Panc1 (cell line): Measurements from ENCODE around the gene EIF4G3. TPM values are rescaled to one million over a fixed set of nuclear protein-coding genes. Genes with fewer than 3 reads are reported as not detected.

Experiments used
- ATAC-seq: fragments of 200-7000 bp; cut with Tn5 transposase; 2 replicates; pipeline ENCODE4 v1.9.1; 2020; ENCODE audit warnings: mild to moderate bottlenecking, moderate library complexity
- BruUV-seq: library from RNA; stranded (reverse); fragments of 400-500 nt; replicated peaks from 2 replicates; lab custom pipeline; 2021; lab: Mats Ljungman, UMichigan
- CTCF ChIA-PET: fragments of 300-600 bp; sonication (Branson Sonifier 250); formaldehyde crosslinking; loops from one replicate; lab custom pipeline; 2022; ENCODE audit warnings: antibody characterized with exemption; lab: Charles Lee
- POLR2A ChIA-PET: fragments of 300-600 bp; sonication (Branson Sonifier 250); formaldehyde crosslinking; loops from one replicate; lab custom pipeline; 2022; ENCODE audit warnings: antibody characterized with exemption; lab: Charles Lee
- DNase-seq: peaks from one replicate; pipeline ENCODE4 v3.0.0-alpha.2; 2010; ENCODE audit warnings: low read depth, low spot score
- H3K27ac ChIP-seq: 2 replicates; pipeline ENCODE4 v1.5.1; 2011; ENCODE audit warnings: mild to moderate bottlenecking, low read length, inconsistent platforms
- H3K27me3 ChIP-seq: fragments of 200-500 bp; sonication (Bioruptor generic); 2 replicates; pipeline ENCODE4 v1.6.0; 2014; ENCODE audit warnings: low read length, inconsistent platforms; ENCODE audit not compliant: control insufficient read depth, insufficient read depth
- H3K36me3 ChIP-seq: fragments of 200-500 bp; sonication (Bioruptor generic); 2 replicates; pipeline ENCODE4 v1.5.1; 2014; ENCODE audit warnings: inconsistent platforms, mild to moderate bottlenecking, low read length, moderate library complexity; ENCODE audit not compliant: control insufficient read depth, insufficient read depth
- H3K4me1 ChIP-seq: 2 replicates; pipeline ENCODE4 v1.5.1; 2011; ENCODE audit warnings: inconsistent platforms, mild to moderate bottlenecking, low read length, moderate library complexity; ENCODE audit not compliant: control insufficient read depth, insufficient read depth
- H3K4me3 ChIP-seq, 2 experiments: 2 replicates each; pipeline ENCODE4 v1.5.1; 2011 to 2012; ENCODE audit warnings: low read depth in 2 of 2, low read length in 2 of 2, mild to moderate bottlenecking in 2 of 2, inconsistent platforms in 1 of 2, moderate library complexity in 1 of 2
- H3K9me3 ChIP-seq: fragments of 200-500 bp; sonication (Bioruptor generic); 2 replicates; pipeline ENCODE4 v1.5.1; 2014; ENCODE audit warnings: low read depth, mild to moderate bottlenecking, inconsistent platforms, low read length, moderate library complexity; ENCODE audit not compliant: control insufficient read depth, insufficient read depth
- POLR2AphosphoS5 ChIP-seq: IDR thresholded peaks from 2 replicates; pipeline ENCODE4 v1.6.1; 2012; ENCODE audit warnings: mild to moderate bottlenecking, low read depth, low read length, moderate library complexity
- SIN3A ChIP-seq: IDR thresholded peaks from 2 replicates; pipeline ENCODE4 v1.6.1; 2012; ENCODE audit warnings: low read depth, mild to moderate bottlenecking, low read length, moderate library complexity, borderline replicate concordance; ENCODE audit not compliant: insufficient read depth
- TCF7L2 ChIP-seq: IDR thresholded peaks from 2 replicates; pipeline ENCODE4 v1.6.1; 2011; ENCODE audit warnings: mild to moderate bottlenecking, low read depth, low read length, inconsistent platforms
- in situ Hi-C: cut with HindIII; loops from 2 replicates; pipeline ENCODE4 v1.10.0; 2016; ENCODE audit warnings: low sequenced_read_pairs, low pct_unique_long_range_greater_than_20kb
- intact Hi-C: fragments of 100-400 bp; cut with micrococcal nuclease; formaldehyde crosslinking; loops from one replicate; pipeline ENCODE4 v1.10.0; 2022; ENCODE audit not compliant: unreplicated experiment
- total RNA-seq: library from RNA; stranded (reverse); gene quantifications from one replicate; pipeline ENCODE4 v1.2.1, GENCODE V29; 2021; ENCODE audit not compliant: unreplicated experiment
- TF ChIP-seq, protein P1 (sequence below): fragments of 450-650 bp; IDR thresholded peaks from 2 replicates; pipeline ENCODE4 v1.5.1; 2017; ENCODE audit warnings: mild to moderate bottlenecking
- TF ChIP-seq, protein P2 (sequence below), 2 experiments: IDR thresholded peaks; 2 replicates each; pipeline ENCODE4 v1.6.1; 2011 to 2012; ENCODE audit warnings: low read depth in 2 of 2, control low read depth in 1 of 2, low read length in 1 of 2, mild to moderate bottlenecking in 1 of 2, moderate library complexity in 1 of 2; ENCODE audit not compliant: insufficient read depth in 1 of 2

Gene EIF4G3
- total RNA-seq, 1 experiment from 2014 or later: 78.6 TPM

DNA sequence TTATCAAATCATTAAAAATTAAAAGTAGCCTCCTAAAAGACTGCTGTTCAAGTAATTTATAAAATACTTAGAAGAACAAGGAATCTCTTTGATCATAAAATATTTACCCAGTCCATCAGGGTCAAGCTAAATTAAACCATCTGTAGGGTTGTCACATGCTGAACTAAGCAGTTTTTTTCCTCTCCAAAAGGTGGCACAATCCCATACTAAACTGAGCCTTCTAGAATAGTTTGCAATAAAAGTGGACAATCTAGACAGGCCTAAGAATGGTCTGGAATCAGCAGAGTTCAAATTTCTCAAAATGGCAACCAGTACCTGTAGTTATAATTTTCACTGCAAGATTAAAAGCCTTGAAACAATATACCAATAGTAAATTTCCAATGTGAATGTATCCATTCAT is 194.8 kb downstream of the EIF4G3 start:
- H3K27ac ChIP-seq: no peak overlapping the region
- H3K36me3 ChIP-seq: peaks cover 8% of the 10 kb centered on the region; the same call in 1 of the 2 replicates
- H3K4me3 ChIP-seq: no peak overlapping the region
- intact Hi-C loops: loop anchor here (10.0 kb wide), 1 partner anchor 213 kb away; no protein-coding TSS in a partner anchor
- no peaks in the 10 kb centered on the region for H3K27me3 ChIP-seq
- peak; percentile 18 for DNase-seq
- ATAC-seq: peak; percentile 60; the same call in 1 of the 2 replicates
- TF ChIP-seq, protein P1, sequence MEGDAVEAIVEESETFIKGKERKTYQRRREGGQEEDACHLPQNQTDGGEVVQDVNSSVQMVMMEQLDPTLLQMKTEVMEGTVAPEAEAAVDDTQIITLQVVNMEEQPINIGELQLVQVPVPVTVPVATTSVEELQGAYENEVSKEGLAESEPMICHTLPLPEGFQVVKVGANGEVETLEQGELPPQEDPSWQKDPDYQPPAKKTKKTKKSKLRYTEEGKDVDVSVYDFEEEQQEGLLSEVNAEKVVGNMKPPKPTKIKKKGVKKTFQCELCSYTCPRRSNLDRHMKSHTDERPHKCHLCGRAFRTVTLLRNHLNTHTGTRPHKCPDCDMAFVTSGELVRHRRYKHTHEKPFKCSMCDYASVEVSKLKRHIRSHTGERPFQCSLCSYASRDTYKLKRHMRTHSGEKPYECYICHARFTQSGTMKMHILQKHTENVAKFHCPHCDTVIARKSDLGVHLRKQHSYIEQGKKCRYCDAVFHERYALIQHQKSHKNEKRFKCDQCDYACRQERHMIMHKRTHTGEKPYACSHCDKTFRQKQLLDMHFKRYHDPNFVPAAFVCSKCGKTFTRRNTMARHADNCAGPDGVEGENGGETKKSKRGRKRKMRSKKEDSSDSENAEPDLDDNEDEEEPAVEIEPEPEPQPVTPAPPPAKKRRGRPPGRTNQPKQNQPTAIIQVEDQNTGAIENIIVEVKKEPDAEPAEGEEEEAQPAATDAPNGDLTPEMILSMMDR: peak; percentile 43; the same call in 1 of the 2 replicates
- TF ChIP-seq TCF7L2: no peak
- in situ Hi-C loops: no loop called here
- CTCF ChIA-PET: interaction anchor here (0.6 to 1.6 kb wide), 2 partner anchors 33 to 213 kb away, joined by 6 to 7 read pairs; no protein-coding TSS in a partner anchor
- H3K4me1 ChIP-seq: peaks cover 10% of the 10 kb centered on the region
- BruUV-seq: no TSS peak
- POLR2A ChIA-PET: no interaction called here
- no peaks in the 10 kb centered on the region for H3K9me3 ChIP-seq

DNA sequence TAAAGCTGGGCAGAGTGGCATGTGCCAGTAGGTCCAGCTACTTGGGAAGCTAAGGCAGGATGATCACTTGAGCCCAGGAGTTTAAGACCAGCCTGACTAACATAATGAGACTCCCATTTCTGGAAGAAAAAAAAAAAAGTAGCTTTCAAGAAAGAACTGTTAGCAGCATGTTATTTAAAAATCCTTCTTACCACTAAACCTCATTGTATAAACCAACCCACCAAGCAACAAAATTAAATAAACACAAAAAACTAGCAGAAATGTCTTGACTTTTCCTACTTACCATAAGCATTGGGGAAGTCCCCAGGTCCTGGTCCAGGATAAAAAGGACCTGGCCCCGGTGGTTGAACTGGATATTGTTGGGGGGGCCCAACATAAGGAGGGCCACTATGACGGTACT is 196.6 kb downstream of the EIF4G3 start:
- peaks cover 10% of the 10 kb centered on the region for H3K4me1 ChIP-seq
- intact Hi-C loops: loop anchor here (10.0 kb wide), 1 partner anchor 215 kb away; no protein-coding TSS in a partner anchor
- CTCF ChIA-PET: no interaction called here
- POLR2A ChIA-PET: no interaction called here
- no TSS peak for BruUV-seq
- ATAC-seq (no peak), DNase-seq (no peak)
- H3K27me3 ChIP-seq: no peaks in the 10 kb centered on the region
- H3K36me3 ChIP-seq: peaks cover 8% of the 10 kb centered on the region; the same call in 1 of the 2 replicates
- H3K4me3 ChIP-seq: no peak overlapping the region
- no peaks in the 10 kb centered on the region for H3K9me3 ChIP-seq
- in situ Hi-C loops: no loop called here
- no peak overlapping the region for H3K27ac ChIP-seq
- TF ChIP-seq, protein P1: no peak
- TF ChIP-seq TCF7L2 (no peak), SIN3A (no peak), POLR2AphosphoS5 (no peak)
- TF ChIP-seq, protein P2, sequence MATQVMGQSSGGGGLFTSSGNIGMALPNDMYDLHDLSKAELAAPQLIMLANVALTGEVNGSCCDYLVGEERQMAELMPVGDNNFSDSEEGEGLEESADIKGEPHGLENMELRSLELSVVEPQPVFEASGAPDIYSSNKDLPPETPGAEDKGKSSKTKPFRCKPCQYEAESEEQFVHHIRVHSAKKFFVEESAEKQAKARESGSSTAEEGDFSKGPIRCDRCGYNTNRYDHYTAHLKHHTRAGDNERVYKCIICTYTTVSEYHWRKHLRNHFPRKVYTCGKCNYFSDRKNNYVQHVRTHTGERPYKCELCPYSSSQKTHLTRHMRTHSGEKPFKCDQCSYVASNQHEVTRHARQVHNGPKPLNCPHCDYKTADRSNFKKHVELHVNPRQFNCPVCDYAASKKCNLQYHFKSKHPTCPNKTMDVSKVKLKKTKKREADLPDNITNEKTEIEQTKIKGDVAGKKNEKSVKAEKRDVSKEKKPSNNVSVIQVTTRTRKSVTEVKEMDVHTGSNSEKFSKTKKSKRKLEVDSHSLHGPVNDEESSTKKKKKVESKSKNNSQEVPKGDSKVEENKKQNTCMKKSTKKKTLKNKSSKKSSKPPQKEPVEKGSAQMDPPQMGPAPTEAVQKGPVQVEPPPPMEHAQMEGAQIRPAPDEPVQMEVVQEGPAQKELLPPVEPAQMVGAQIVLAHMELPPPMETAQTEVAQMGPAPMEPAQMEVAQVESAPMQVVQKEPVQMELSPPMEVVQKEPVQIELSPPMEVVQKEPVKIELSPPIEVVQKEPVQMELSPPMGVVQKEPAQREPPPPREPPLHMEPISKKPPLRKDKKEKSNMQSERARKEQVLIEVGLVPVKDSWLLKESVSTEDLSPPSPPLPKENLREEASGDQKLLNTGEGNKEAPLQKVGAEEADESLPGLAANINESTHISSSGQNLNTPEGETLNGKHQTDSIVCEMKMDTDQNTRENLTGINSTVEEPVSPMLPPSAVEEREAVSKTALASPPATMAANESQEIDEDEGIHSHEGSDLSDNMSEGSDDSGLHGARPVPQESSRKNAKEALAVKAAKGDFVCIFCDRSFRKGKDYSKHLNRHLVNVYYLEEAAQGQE (IDR thresholded peaks at IDR 0.05; ENCODE audit: insufficient read depth in 1 of 2, low read depth in 2 of 2, low read length in 1 of 2): no peak
